ENCODE data around the gene MIB2.

The MIB2 gene

GRCh38 chr1:1616045-1616790 lies 918 bp downstream of the MIB2 start:
- DNase-seq, result no peak

GRCh38 chr1:1616838-1617237 lies 1.5 kb downstream of the MIB2 start:
- DNase-seq, result no peak

GRCh38 chr1:1617516-1617915 lies 2.2 kb downstream of the MIB2 start:
- no peak for DNase-seq

- no peak for DNase-seq
Measured at GRCh38 chr1:1617925-1618324, 2.6 kb downstream of the MIB2 start.

- DNase-seq, result no peak
Measured at GRCh38 chr1:1618396-1619068, 3.2 kb downstream of the MIB2 start.

- no peak for DNase-seq
Measured at GRCh38 chr1:1619917-1620361, 4.6 kb downstream of the MIB2 start.

GRCh38 chr1:1620433-1621139 lies 5.3 kb downstream of the MIB2 start:
- no peak for DNase-seq

GRCh38 chr1:1621173-1622009 lies 6.1 kb downstream of the MIB2 start:
- DNase-seq, result no peak

- no peak for DNase-seq
Measured at GRCh38 chr1:1622010-1622787, 6.9 kb downstream of the MIB2 start.

GRCh38 chr1:1622788-1623094 lies 7.4 kb downstream of the MIB2 start:
- DNase-seq, result no peak

- DNase-seq, result no peak
Measured at GRCh38 chr1:1623181-1623630, 7.9 kb downstream of the MIB2 start.

- no peak for DNase-seq
Measured at GRCh38 chr1:1623631-1624442, 8.5 kb downstream of the MIB2 start.

GRCh38 chr1:1624443-1625403 lies 9.4 kb downstream of the MIB2 start:
- no peak for DNase-seq

- no peak for DNase-seq
Measured at GRCh38 chr1:1625404-1625775, 10.1 kb downstream of the MIB2 start.

- DNase-seq, result no peak
Measured at GRCh38 chr1:1625824-1626206, 10.5 kb downstream of the MIB2 start.

- DNase-seq, result peak; percentile 52
Measured at GRCh38 chr1:1626207-1627141, 11.2 kb downstream of the MIB2 start.

GRCh38 chr1:1627261-1627828 lies 12.0 kb downstream of the MIB2 start:
- no peak for DNase-seq

Measured in activated CD8-positive, alpha-beta memory T cell treated with anti-CD3 and anti-CD28 coated beads for 24 hours (primary cell).